HK-2 (cell line): Measurements from ENCODE around the gene LHX1.

Experiments used
- DNase-seq: peaks from one replicate; pipeline ENCODE4 v3.0.0-alpha.2; 2018; ENCODE audit not compliant: unreplicated experiment

Gene LHX1

GRCh38 chr17:36937001-36937958, at the start of gene LHX1:
Gene LHX1 (plus strand): TSS chr17:36937475. CDS start chr17:36938198, 723 bp downstream.
- DNase-seq = peak; percentile 35

- DNase-seq = no peak
These were observed 48.9 kb upstream of the LHX1 start for GRCh38 chr17:36888236-36888951.

GRCh38 chr17:36889770-36890349, 47.4 kb upstream of the LHX1 start:
- DNase-seq = no peak

- no peak for DNase-seq
These were observed 46.7 kb upstream of the LHX1 start for GRCh38 chr17:36890398-36891168.

GRCh38 chr17:36892112-36892838, 45.0 kb upstream of the LHX1 start:
- DNase-seq = no peak

- DNase-seq = no peak
These were observed 43.1 kb upstream of the LHX1 start for GRCh38 chr17:36894177-36894576.

- DNase-seq = no peak
These were observed 42.4 kb upstream of the LHX1 start for GRCh38 chr17:36894925-36895324.

GRCh38 chr17:36899250-36900159, 37.8 kb upstream of the LHX1 start:
- DNase-seq = no peak

GRCh38 chr17:36900160-36900512, 37.1 kb upstream of the LHX1 start:
- no peak for DNase-seq

GRCh38 chr17:36901506-36901905, 35.8 kb upstream of the LHX1 start:
- DNase-seq = peak; percentile 96

GRCh38 chr17:36907407-36907806, 29.9 kb upstream of the LHX1 start:
- no peak for DNase-seq

GRCh38 chr17:36910513-36910912, 26.8 kb upstream of the LHX1 start:
- DNase-seq = no peak

- peak; percentile 41 for DNase-seq
These were observed 26.3 kb upstream of the LHX1 start for GRCh38 chr17:36911001-36911400.

GRCh38 chr17:36913132-36913531, 24.1 kb upstream of the LHX1 start:
- no peak for DNase-seq

- peak; percentile 77 for DNase-seq
These were observed 19.0 kb upstream of the LHX1 start for GRCh38 chr17:36918211-36918691.

- no peak for DNase-seq
These were observed 17.8 kb upstream of the LHX1 start for GRCh38 chr17:36919407-36919968.

GRCh38 chr17:36920032-36921005, 17.0 kb upstream of the LHX1 start:
- peak; percentile 91 for DNase-seq
